Stimulated activated effector memory CD8-positive, alpha-beta T cell treated with anti-CD3 and anti-CD28 coated beads, Interleukin-12 subunit alpha, Interleukin-12 subunit beta, amount 100 ng/mL, for 72 hours (primary cell): ENCODE results near the gene CCL3.

Experiments used
- ATAC-seq: fragments of 150-1000 bp; cut with Tn5 transposase; 2 replicates; pipeline ENCODE4 v1.10.0; 2021
- DNase-seq, 2 donors: peaks; one replicate each; pipeline ENCODE4 v3.0.0; 2021 to 2022; ENCODE audit warnings: low spot score in 2 of 2
- H3K27ac Mint-ChIP-seq: one replicate; pipeline ENCODE4 v1.8.0; 2022; ENCODE audit warnings: mild to moderate bottlenecking, mixed read lengths
- H3K36me3 Mint-ChIP-seq: one replicate; pipeline ENCODE4 v1.8.0; 2022; ENCODE audit warnings: mild to moderate bottlenecking, mixed read lengths
- H3K4me1 Mint-ChIP-seq: one replicate; pipeline ENCODE4 v1.8.0; 2022; ENCODE audit warnings: mixed read lengths
- H3K4me3 Mint-ChIP-seq: one replicate; pipeline ENCODE4 v1.8.0; 2022; ENCODE audit warnings: mild to moderate bottlenecking, mixed read lengths
- H3K9me3 Mint-ChIP-seq: one replicate; pipeline ENCODE4 v1.8.0; 2022; ENCODE audit warnings: mixed read lengths

CCL3 gene

DNA sequence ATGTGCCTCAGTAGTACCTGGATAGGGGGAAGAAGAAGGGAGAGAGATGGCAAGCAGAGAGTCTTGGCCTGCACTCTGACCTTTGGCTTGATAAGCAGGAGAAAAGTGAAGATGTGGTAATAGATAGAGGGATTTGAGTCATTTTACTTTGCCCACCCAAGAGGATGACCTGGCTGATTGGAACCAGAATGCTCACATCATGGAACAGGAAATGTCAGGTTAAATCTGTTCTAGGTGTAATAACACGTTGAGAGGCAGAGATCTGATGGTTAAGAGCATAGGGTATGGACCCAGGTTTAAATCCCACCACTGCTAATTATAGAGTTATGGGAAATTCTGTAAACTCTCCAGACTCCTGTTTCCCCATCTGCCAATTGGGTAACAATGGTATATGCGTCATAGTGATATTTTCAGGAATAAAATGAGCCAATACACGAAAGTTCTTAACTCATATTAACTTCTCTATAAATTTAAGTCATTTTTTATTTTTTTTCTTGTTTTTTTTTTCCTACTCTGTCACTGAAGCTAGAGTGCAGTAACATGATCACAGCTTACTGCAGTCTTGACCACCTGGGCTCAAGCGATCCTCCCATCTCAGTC is 33.9 kb downstream of the CCL3 start:
- ATAC-seq (peak; percentile 65), DNase-seq (no peak)
- H3K4me3 Mint-ChIP-seq = no peak overlapping the region
- peaks cover 5% of the 10 kb centered on the region for H3K9me3 Mint-ChIP-seq
- no peaks in the 10 kb centered on the region for H3K36me3 Mint-ChIP-seq
- peak overlapping the region; percentile 11 for H3K27ac Mint-ChIP-seq
- H3K4me1 Mint-ChIP-seq = peaks cover 21% of the 10 kb centered on the region

DNA sequence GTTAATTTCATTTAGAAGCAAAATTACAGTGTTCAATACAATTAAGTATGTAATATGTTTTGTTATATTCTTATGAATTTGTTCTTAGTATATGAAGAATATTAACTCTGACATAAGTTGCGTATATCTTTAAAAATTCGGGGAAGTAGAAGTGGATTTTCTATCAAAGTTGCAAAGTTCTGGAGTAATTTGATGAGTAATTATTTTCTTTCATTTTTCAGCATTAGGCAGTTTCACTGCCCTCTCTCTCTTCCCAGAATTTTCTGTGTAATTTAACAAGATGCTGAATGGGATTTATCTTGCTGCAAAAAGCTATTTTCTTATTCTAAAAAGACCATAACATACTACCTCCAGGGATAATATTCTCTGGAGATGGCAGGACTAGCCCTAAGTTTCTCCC is 34.8 kb downstream of the CCL3 start:
- Mint-ChIP-seq H3K4me1 (peaks cover 21% of the 10 kb centered on the region), H3K27ac (peak overlapping the region; percentile 11), H3K9me3 (peaks cover 7% of the 10 kb centered on the region), H3K4me3 (no peak overlapping the region), H3K36me3 (no peaks in the 10 kb centered on the region)
- DNase-seq (no peak), ATAC-seq (no peak)

DNA sequence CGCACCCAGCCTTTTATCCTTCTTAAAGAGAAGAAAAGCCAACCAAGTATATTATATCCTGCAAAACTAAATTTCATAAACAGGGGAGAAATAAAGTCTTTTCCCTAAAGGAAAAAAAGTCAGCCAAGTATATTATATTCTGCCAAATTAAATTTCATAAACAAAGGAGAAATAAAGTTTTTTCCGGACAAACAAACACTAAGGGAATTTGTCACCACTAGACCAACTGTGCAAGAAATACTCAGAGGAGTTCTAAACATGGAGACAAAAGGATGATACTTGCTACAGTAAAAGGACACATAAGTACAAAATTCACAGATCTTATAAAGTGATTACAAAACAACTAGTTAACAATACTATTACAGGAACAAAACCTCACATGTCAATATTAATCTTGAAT is 40.3 kb downstream of the CCL3 start:
- Mint-ChIP-seq H3K4me3 (no peak overlapping the region), H3K36me3 (no peaks in the 10 kb centered on the region), H3K27ac (no peak overlapping the region), H3K4me1 (no peaks in the 10 kb centered on the region), H3K9me3 (peaks cover 19% of the 10 kb centered on the region)
- DNase-seq (no peak), ATAC-seq (no peak)

DNA sequence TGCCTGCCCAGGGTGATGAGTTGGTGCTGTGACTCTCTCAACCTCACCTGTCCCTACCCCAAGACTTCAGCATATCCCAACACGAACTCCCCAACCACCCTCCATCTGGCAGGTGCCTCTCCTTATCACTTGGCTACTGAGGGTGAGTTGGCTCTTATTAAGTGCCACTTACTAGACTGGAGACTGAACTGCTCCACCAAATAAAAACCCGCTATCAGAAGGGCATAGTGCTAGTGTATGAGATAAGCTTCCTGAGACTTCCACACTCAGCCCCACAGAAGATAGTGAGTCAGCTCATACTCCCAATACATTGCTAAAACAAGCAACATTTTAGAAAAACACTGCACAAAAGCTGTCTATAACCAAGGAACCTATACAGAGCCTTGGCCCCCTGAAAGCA is 41.9 kb downstream of the CCL3 start:
- peaks cover 21% of the 10 kb centered on the region for H3K9me3 Mint-ChIP-seq
- ATAC-seq = no peak
- H3K4me3 Mint-ChIP-seq = no peak overlapping the region
- no peaks in the 10 kb centered on the region for H3K4me1 Mint-ChIP-seq
- no peak for DNase-seq
- H3K36me3 Mint-ChIP-seq = no peaks in the 10 kb centered on the region
- no peak overlapping the region for H3K27ac Mint-ChIP-seq
